ENCODE results near the gene HEXB. TPM values are rescaled to one million over a fixed set of nuclear protein-coding genes. Genes with fewer than 3 reads are reported as not detected.

The HEXB gene
- total RNA-seq, 4 donors from 2014 or later, result 94.2 to 204 (median 136) TPM

- ATAC-seq (ENCODE audit: low FRiP score) (no peak), DNase-seq (ENCODE audit: low spot score) (no peak)
- TF ChIP-seq CTCF (IDR thresholded peaks at IDR 0.05), result no peak
Observed at GRCh38 chr5:74679966-74680365, 5.1 kb upstream of the HEXB start.

GRCh38 chr5:74685979-74686631, 1.1 kb downstream of the HEXB start:
- TF ChIP-seq CTCF (IDR thresholded peaks at IDR 0.05), result no peak
- DNase-seq (ENCODE audit: low spot score), result no peak
- ATAC-seq (ENCODE audit: low FRiP score), result no peak

- no peak for TF ChIP-seq CTCF (IDR thresholded peaks at IDR 0.05)
- DNase-seq (ENCODE audit: low spot score) (no peak), ATAC-seq (ENCODE audit: low FRiP score) (no peak)
Observed at GRCh38 chr5:74686962-74687751, 2.1 kb downstream of the HEXB start.

GRCh38 chr5:74693191-74693590, 8.2 kb downstream of the HEXB start:
- no peak for DNase-seq (ENCODE audit: low spot score)
- ATAC-seq (ENCODE audit: low FRiP score), result no peak
- TF ChIP-seq CTCF (IDR thresholded peaks at IDR 0.05), result no peak

GRCh38 chr5:74717596-74717995, 32.6 kb downstream of the HEXB start:
- no peak for TF ChIP-seq CTCF (IDR thresholded peaks at IDR 0.05)
- DNase-seq (ENCODE audit: low spot score), result no peak
- ATAC-seq (ENCODE audit: low FRiP score), result no peak

GRCh38 chr5:74722271-74722670, 37.2 kb downstream of the HEXB start:
- no peak for ATAC-seq (ENCODE audit: low FRiP score)
- no peak for TF ChIP-seq CTCF (IDR thresholded peaks at IDR 0.05)
- DNase-seq (ENCODE audit: low spot score), result no peak

- DNase-seq (ENCODE audit: low spot score) (no peak), ATAC-seq (ENCODE audit: low FRiP score) (no peak)
- no peak for TF ChIP-seq CTCF (IDR thresholded peaks at IDR 0.05)
Observed at GRCh38 chr5:74725331-74725730, 40.3 kb downstream of the HEXB start.
